C4-2B (cell line): Measurements from ENCODE around the gene ALAS1.

ENCODE experiments used
- CTCF ChIP-seq: fragments of 450-650 bp; conservative IDR thresholded peaks from 2 replicates; pipeline ENCODE4 v1.5.1; 2017; ENCODE audit warnings: mild to moderate bottlenecking
- ZFX ChIP-seq: fragments of 450-650 bp; IDR thresholded peaks from 2 replicates; pipeline ENCODE4 v1.6.1; 2017

GRCh38 chr3:52210037-52210436, 12.1 kb downstream of the ALAS1 start:
- TF ChIP-seq CTCF (no peak), ZFX (no peak)
